ENCODE data around the gene BRSK2.

- no peak for TF ChIP-seq CTCF (IDR thresholded peaks at IDR 0.05)
- TF ChIP-seq ZFX (IDR thresholded peaks at IDR 0.05; ENCODE audit: borderline replicate concordance) = no peak
Observed at GRCh38 chr11:1410366-1411291, 20.9 kb downstream of the BRSK2 start.

Data from 22Rv1 (cell line).